Caco-2 (cell line): ENCODE results near the gene EDN2. TPM values are rescaled to one million over a fixed set of nuclear protein-coding genes. Genes with fewer than 3 reads are reported as not detected.

Experiments
- BruUV-seq: library from RNA; stranded (reverse); fragments of 400-500 nt; replicated peaks from 2 replicates; lab custom pipeline; 2021; lab: Mats Ljungman, UMichigan
- CTCF ChIA-PET: fragments of 300-600 bp; sonication (Branson Sonifier 250); formaldehyde crosslinking; loops from one replicate; lab custom pipeline; 2022; ENCODE audit warnings: antibody characterized with exemption; lab: Charles Lee
- POLR2A ChIA-PET: fragments of 300-600 bp; sonication (Branson Sonifier 250); formaldehyde crosslinking; loops from one replicate; lab custom pipeline; 2022; ENCODE audit warnings: antibody characterized with exemption; lab: Charles Lee
- DNase-seq, 2 experiments: peaks; one replicate each; pipeline versions ENCODE4 v3.0.0 to v3.0.0-alpha.2; 2020 to 2022
- H3K27me3 ChIP-seq: replicated peaks from 2 replicates; pipeline ENCODE4 v1.6.0; 2011; ENCODE audit warnings: low read length; ENCODE audit not compliant: control insufficient read depth, insufficient read depth
- H3K36me3 ChIP-seq: 2 replicates; pipeline ENCODE4 v1.5.1; 2011; ENCODE audit warnings: low read length; ENCODE audit not compliant: control insufficient read depth, insufficient read depth
- H3K4me1 ChIP-seq: fragments of 250-450 bp; sonication (Bioruptor Pico); 2 replicates; pipeline ENCODE4 v1.5.1; 2020; ENCODE audit warnings: mild to moderate bottlenecking
- H3K4me3 ChIP-seq: 2 replicates; pipeline ENCODE4 v1.5.1; 2011; ENCODE audit warnings: low read depth, mild to moderate bottlenecking, control low read depth, low read length
- H3K9me3 ChIP-seq: fragments of 250-450 bp; sonication (Bioruptor Pico); 2 replicates; pipeline ENCODE4 v1.5.1; 2020; ENCODE audit warnings: mild to moderate bottlenecking, moderate library complexity
- H3K27ac Mint-ChIP-seq: one replicate; pipeline ENCODE4 v1.8.0; 2022; ENCODE audit warnings: mixed read lengths; ENCODE audit not compliant: unreplicated experiment
- H3K27me3 Mint-ChIP-seq: one replicate; pipeline ENCODE4 v1.8.0; 2022; ENCODE audit warnings: mixed read lengths; ENCODE audit not compliant: insufficient read depth, unreplicated experiment
- H3K36me3 Mint-ChIP-seq: one replicate; pipeline ENCODE4 v1.8.0; 2022; ENCODE audit warnings: mild to moderate bottlenecking, mixed read lengths; ENCODE audit not compliant: insufficient read depth, unreplicated experiment
- H3K4me1 Mint-ChIP-seq: one replicate; pipeline ENCODE4 v1.8.0; 2022; ENCODE audit warnings: low read depth, mixed read lengths; ENCODE audit not compliant: unreplicated experiment
- H3K4me3 Mint-ChIP-seq: one replicate; pipeline ENCODE4 v1.8.0; 2022; ENCODE audit warnings: mild to moderate bottlenecking, moderate library complexity, mixed read lengths; ENCODE audit not compliant: unreplicated experiment
- H3K9me3 Mint-ChIP-seq: one replicate; pipeline ENCODE4 v1.8.0; 2022; ENCODE audit warnings: mixed read lengths; ENCODE audit not compliant: unreplicated experiment
- CTCF ChIP-seq, 2 experiments: fragments of 200-600 bp in 1 of 2; IDR thresholded peaks; 1 replicate in 1 of 2; 2 replicates in 1 of 2; pipeline versions ENCODE4 v1.5.1 to v1.8.0; 2011 to 2022; ENCODE audit warnings: antibody characterized with exemption in 1 of 2, control low read depth in 1 of 2, inconsistent platforms in 1 of 2, low read depth in 1 of 2, low read length in 1 of 2, mild to moderate bottlenecking in 1 of 2, moderate library complexity in 1 of 2; ENCODE audit not compliant: insufficient read depth in 1 of 2, severe bottlenecking in 1 of 2, unreplicated experiment in 1 of 2
- intact Hi-C: fragments of 100-400 bp; cut with micrococcal nuclease; formaldehyde crosslinking; loops from one replicate; pipeline ENCODE4 v1.10.0; 2022; ENCODE audit not compliant: unreplicated experiment
- total RNA-seq: library from RNA; stranded (reverse); gene quantifications from 2 replicates; pipeline ENCODE4 v1.2.3, GENCODE V29; 2022

Gene EDN2
- total RNA-seq, 1 experiment from 2014 or later = not detected

GRCh38 chr1:41430069-41430468, 54.4 kb downstream of the EDN2 start:
- DNase-seq = no peak
- Histone ChIP-seq H3K27me3 (no peaks in the 10 kb centered on the region), H3K4me1 (peaks cover 6% of the 10 kb centered on the region), H3K9me3 (no peaks in the 10 kb centered on the region), H3K4me3 (no peak overlapping the region), H3K36me3 (no peaks in the 10 kb centered on the region)
- BruUV-seq = no TSS peak
- intact Hi-C loops = loop anchor here (5.0 kb wide), 1 partner anchor 148 kb away; no protein-coding TSS in a partner anchor
- Mint-ChIP-seq H3K27ac (no peak overlapping the region), H3K27me3 (no peaks in the 10 kb centered on the region), H3K36me3 (no peaks in the 10 kb centered on the region), H3K9me3 (no peaks in the 10 kb centered on the region), H3K4me3 (no peak overlapping the region), H3K4me1 (peaks cover 7% of the 10 kb centered on the region)
- TF ChIP-seq CTCF (IDR thresholded peaks at IDR 0.05; ENCODE audit: insufficient read depth in 1 of 2, low read depth in 1 of 2, low read length in 1 of 2, severe bottlenecking in 1 of 2, unreplicated experiment in 1 of 2) = no peak
- ChIA-PET CTCF (no interaction called here), POLR2A (no interaction called here)

GRCh38 chr1:41429641-41430035, 54.8 kb downstream of the EDN2 start:
- BruUV-seq = no TSS peak
- H3K9me3 Mint-ChIP-seq = no peaks in the 10 kb centered on the region
- no peak overlapping the region for H3K27ac Mint-ChIP-seq
- no peaks in the 10 kb centered on the region for H3K36me3 ChIP-seq
- no peaks in the 10 kb centered on the region for H3K27me3 ChIP-seq
- peaks cover 4% of the 10 kb centered on the region for H3K4me1 Mint-ChIP-seq
- H3K36me3 Mint-ChIP-seq = no peaks in the 10 kb centered on the region
- intact Hi-C loops = loop anchor here (5.0 kb wide), 1 partner anchor 147 kb away; no protein-coding TSS in a partner anchor
- H3K9me3 ChIP-seq = no peaks in the 10 kb centered on the region
- DNase-seq = no peak
- ChIA-PET POLR2A (no interaction called here), CTCF (no interaction called here)
- no peaks in the 10 kb centered on the region for H3K27me3 Mint-ChIP-seq
- no peak for TF ChIP-seq CTCF (IDR thresholded peaks at IDR 0.05; ENCODE audit: insufficient read depth in 1 of 2, low read depth in 1 of 2, low read length in 1 of 2, severe bottlenecking in 1 of 2, unreplicated experiment in 1 of 2)
- peaks cover 4% of the 10 kb centered on the region; the same call in 1 of the 2 replicates for H3K4me1 ChIP-seq
- no peak overlapping the region for H3K4me3 Mint-ChIP-seq
- no peak overlapping the region for H3K4me3 ChIP-seq

Other genes with a start within 250 kb of the EDN2 start
- gene SCMH1, start 242.4 kb downstream of the EDN2 start, total RNA-seq = 25.6 and 27.6 TPM in 2 replicates
- 0.42 and 0.59 TPM in 2 replicates for gene FOXO6, start 123.2 kb downstream of the EDN2 start, total RNA-seq